ENCODE measurements around the gene CLSTN3.

DNA sequence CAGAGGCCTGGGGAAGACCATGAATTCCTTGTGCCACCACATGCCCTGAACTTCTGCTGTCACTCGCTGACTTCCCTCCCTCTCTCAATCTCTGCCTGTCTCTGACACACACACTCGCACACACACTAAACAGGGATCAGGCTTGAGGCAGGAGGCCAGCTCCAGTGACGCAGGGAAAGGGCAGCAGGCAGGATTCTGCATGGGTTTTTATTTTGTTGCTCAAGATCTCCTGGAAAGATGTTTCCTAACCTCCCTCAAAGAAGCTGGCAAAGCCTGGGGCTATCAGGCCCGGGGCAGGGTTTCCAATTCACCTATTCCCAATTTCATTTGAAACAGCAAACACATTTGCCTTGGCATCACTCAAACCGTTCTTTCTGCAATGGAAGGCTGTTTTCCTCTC is 31.6 kb downstream of the CLSTN3 start:
- no peak for TF ChIP-seq EP300 (IDR thresholded peaks at IDR 0.05; ENCODE audit: low read length)
- TF ChIP-seq NR3C1 (CRISPR knock-in tag; IDR thresholded peaks at IDR 0.05): no peak
- TF ChIP-seq NCOA6 (IDR thresholded peaks at IDR 0.05): no peak

All from K562 (cell line).